Left lung (tissue), 10 donors: ENCODE data around the gene SLC12A7. TPM values are rescaled to one million over a fixed set of nuclear protein-coding genes. Genes with fewer than 3 reads are reported as not detected.

ENCODE experiments used
- ATAC-seq: fragments of 200-7000 bp; cut with Tn5 transposase; one replicate; pipeline ENCODE4 v1.9.1; 2020; ENCODE audit warnings: moderate library complexity
- DNase-seq, 4 donors: peaks; one replicate each; pipeline ENCODE4 v3.0.0-alpha.2; 2013 to 2020
- H3K27ac ChIP-seq, 2 donors: fragments of 200-600 bp; sonication (generic) in 1 of 2; one replicate each; pipeline versions ENCODE4 v1.5.0 to v1.8.0; 2020 to 2021
- H3K27me3 ChIP-seq, 2 donors: fragments of 200-600 bp; sonication (generic) in 1 of 2; one replicate each; pipeline versions ENCODE4 v1.5.0 to v1.8.0; 2020 to 2021
- H3K36me3 ChIP-seq, 2 donors: fragments of 200-600 bp; sonication (generic) in 1 of 2; one replicate each; pipeline versions ENCODE4 v1.5.0 to v1.8.0; 2020 to 2021
- H3K4me1 ChIP-seq, 2 donors: fragments of 200-600 bp; one replicate each; pipeline ENCODE4 v1.8.0; 2021
- H3K4me3 ChIP-seq, 2 donors: fragments of 200-600 bp; sonication (generic) in 1 of 2; one replicate each; pipeline versions ENCODE4 v1.5.0 to v1.8.0; 2020 to 2021; ENCODE audit warnings: mild to moderate bottlenecking in 1 of 2
- H3K9me3 ChIP-seq, 2 donors: fragments of 200-600 bp; sonication (generic) in 1 of 2; one replicate each; pipeline versions ENCODE4 v1.5.0 to v1.8.0; 2020 to 2021
- intact Hi-C, 2 donors: fragments of 100-400 bp; cut with DNase I; formaldehyde crosslinking; loops; one replicate each; pipeline versions ENCODE4 v1.11.2 to v1.14.2; 2022
- polyA plus RNA-seq, 6 donors: library from polyadenylated mRNA; unstranded; fragments of 120-200 nt; gene quantifications; one replicate each; pipeline ENCODE4 v1.2.1, GENCODE V29; 2013; ENCODE audit not compliant: insufficient read length in 6 of 6
- total RNA-seq, 2 donors: library from RNA; stranded (reverse); fragmentation: NEBNext Ultra II Directional; extraction: Animal tissue kit (Norgen Biotek cat#: 25700); gene quantifications; one replicate each; pipeline ENCODE4 v1.2.1, GENCODE V29; 2021
- TF ChIP-seq, protein P1 (sequence below), 2 donors: fragments of 200-600 bp; sonication (generic) in 1 of 2; IDR thresholded peaks; one replicate each; pipeline versions ENCODE4 v1.5.0 to v1.8.0; 2021; ENCODE audit warnings: antibody characterized with exemption in 2 of 2
- donor health status: DM: no; HTN: yes; CAD: no.
- donor health status: DM: no; HTN: no; CAD: no.

The SLC12A7 gene
- total and polyA plus RNA-seq, 8 donors, result 28.1 to 45.0 (median 32.3) TPM

DNA sequence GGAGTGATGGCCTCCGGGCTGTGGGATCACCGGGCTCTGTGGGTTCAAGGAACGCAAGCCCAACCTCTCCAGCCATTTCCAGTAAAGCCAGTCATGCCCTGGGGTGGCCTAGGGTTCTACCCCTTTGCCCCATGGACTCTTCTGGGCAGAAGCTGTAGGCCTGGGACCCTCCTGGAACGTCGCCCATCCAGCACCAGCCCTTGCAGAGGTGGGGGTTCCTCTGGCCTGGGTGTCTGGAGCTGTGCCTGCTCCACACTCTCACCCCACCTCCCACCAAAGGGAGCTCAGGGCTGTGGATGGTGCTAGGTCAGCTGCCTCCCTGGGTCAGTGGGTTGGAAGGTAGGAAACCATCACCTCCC, 1.4 kb upstream of the SLC12A7 start:
- DNase-seq, result no peak
- H3K4me1 ChIP-seq, result peaks cover 5 to 34% of the 10 kb centered on the region in 2 donors
- intact Hi-C loops, result no loop called here

DNA sequence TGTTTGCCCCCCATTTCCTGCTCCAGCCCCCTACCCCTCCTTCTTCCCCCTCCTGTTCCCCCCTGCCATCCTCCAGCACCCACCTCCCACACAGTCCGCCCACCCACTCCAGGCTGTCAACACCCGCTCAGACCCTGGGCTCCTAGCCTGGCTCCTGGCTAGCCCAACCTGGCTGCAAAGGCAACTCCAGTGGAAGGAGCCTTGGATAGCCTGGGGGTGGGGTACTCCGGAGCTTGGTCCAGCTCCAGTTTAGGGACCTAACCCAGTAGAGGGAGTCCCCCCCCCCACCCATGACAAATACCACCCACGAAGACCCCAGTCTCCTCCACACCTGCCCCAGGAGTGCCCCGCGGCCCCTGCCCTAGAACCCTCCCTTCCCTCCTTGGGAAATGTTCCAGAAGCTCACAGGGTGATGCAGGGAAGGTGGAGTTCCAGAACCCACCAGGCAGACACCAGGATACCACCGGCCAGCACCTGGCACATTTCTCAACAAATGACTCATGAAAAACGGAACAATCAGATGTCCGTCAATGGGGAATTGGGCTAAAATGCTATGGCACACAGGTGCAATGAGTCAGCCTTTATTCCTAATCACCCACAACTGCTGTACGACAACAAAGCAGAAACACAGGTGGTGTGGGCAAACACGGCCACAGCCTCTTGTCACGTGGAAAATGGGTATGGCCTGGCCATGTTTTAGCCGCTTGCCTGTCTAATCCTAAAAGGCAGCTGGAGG, 901 bp upstream of the SLC12A7 start:
- H3K27me3 ChIP-seq, result peaks cover 0 to 52% of the 10 kb centered on the region in 2 donors
- TF ChIP-seq, protein P1, sequence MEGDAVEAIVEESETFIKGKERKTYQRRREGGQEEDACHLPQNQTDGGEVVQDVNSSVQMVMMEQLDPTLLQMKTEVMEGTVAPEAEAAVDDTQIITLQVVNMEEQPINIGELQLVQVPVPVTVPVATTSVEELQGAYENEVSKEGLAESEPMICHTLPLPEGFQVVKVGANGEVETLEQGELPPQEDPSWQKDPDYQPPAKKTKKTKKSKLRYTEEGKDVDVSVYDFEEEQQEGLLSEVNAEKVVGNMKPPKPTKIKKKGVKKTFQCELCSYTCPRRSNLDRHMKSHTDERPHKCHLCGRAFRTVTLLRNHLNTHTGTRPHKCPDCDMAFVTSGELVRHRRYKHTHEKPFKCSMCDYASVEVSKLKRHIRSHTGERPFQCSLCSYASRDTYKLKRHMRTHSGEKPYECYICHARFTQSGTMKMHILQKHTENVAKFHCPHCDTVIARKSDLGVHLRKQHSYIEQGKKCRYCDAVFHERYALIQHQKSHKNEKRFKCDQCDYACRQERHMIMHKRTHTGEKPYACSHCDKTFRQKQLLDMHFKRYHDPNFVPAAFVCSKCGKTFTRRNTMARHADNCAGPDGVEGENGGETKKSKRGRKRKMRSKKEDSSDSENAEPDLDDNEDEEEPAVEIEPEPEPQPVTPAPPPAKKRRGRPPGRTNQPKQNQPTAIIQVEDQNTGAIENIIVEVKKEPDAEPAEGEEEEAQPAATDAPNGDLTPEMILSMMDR (IDR thresholded peaks at IDR 0.05), result no peak
- no peaks in the 10 kb centered on the region for H3K36me3 ChIP-seq
- no peak for ATAC-seq
- no peak overlapping the region for H3K27ac ChIP-seq
- H3K4me3 ChIP-seq, result no peak overlapping the region
- H3K9me3 ChIP-seq, result no peaks in the 10 kb centered on the region
- DNase-seq, result no peak
- H3K4me1 ChIP-seq, result peaks cover 5 to 39% of the 10 kb centered on the region in 2 donors
- intact Hi-C loops, result no loop called here

More for the DNA sequence above, 1.4 kb upstream of the SLC12A7 start:
- Histone ChIP-seq H3K36me3 (no peaks in the 10 kb centered on the region), H3K27ac (no peak overlapping the region), H3K9me3 (no peaks in the 10 kb centered on the region), H3K27me3 (peaks cover 0 to 48% of the 10 kb centered on the region in 2 donors), H3K4me3 (no peak overlapping the region)
- TF ChIP-seq, protein P1 (IDR thresholded peaks at IDR 0.05), result no peak
- ATAC-seq, result no peak

DNA sequence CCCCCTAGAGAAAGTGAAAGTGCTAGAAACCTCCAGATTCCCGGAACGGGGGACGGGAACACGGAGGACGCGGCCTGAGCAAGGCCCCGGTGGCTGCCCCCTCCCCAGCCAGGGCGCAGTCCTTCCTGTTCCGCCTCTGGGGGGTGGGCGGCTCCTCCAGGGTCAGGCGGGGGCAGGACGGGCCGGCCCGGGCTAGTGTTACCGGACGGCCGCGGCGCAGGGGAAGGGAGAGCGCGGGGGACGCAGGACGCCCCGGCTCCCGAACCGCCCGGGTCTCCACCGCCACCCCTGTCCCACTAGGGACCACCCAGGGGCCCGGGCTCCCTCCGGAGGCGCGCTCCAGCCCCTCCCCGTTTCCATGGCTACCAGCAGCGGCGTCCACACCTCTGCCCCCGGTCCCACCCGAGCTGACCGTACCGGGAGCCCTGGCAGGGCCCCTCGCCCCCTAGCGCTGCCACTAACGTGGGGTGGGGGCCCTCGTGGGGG, 579 bp downstream of the SLC12A7 start:
- Histone ChIP-seq H3K4me1 (peaks cover 5 to 52% of the 10 kb centered on the region in 2 donors), H3K36me3 (no peaks in the 10 kb centered on the region), H3K27ac (peak overlapping the region; percentile 76 to 83), H3K4me3 (peak overlapping the region; percentile 70 to 85), H3K27me3 (peaks cover 0 to 52% of the 10 kb centered on the region in 2 donors), H3K9me3 (no peaks in the 10 kb centered on the region)
- TF ChIP-seq, protein P1 (IDR thresholded peaks at IDR 0.05), result no peak
- intact Hi-C loops, result no loop called here
- DNase-seq (peak in 1 of 4 donors; percentile 63), ATAC-seq (peak; percentile 68)

DNA sequence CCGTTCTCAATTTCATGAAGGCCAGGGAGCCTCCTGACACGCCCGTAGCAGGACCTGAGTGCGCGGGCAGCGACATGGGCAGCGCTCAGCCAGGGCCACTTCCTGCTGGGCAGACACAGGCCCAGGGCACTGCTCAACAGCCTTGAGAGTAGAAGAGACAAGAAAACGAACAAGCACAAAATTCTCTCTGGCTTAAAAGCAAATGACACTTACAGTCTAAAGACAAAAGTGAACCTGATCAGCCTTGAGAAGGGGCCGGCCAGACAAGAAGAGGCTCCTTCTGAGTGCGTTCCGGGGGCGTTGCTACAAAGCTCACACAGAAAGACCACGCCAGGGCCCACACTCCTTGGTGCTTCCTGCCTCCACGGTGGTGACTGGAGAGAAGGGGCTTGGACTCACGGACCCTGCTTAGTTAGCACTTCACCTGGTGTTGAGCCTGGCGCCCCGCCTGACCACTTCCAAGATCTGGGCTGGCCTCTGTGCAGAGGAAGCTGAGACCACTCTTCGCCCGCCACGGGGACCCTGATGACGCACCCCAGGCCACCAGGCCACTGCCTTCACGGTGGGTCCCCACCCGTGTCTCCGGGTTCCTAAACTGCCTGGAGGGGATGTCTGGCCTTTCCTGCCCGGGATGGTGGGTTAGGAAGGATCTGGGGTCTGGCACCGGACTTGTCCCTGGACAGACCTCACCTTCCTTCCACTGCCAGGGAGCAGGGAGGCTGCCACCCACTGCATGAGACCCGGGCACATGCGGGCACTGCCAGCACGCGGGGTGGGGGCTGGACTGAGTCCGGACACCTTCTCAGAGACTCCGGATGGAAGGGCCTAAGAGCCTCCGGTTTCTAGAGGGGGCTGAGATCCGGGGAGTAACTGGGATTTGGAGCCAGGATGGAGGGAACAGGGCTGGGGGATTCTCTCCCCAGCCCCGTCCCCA, 1.3 kb downstream of the SLC12A7 start:
- peaks cover 7 to 60% of the 10 kb centered on the region in 2 donors for H3K4me1 ChIP-seq
- TF ChIP-seq, protein P1 (IDR thresholded peaks at IDR 0.05), result no peak
- no peaks in the 10 kb centered on the region for H3K36me3 ChIP-seq
- H3K9me3 ChIP-seq, result no peaks in the 10 kb centered on the region
- peaks cover 0 to 52% of the 10 kb centered on the region in 2 donors for H3K27me3 ChIP-seq
- H3K4me3 ChIP-seq, result peak overlapping the region; percentile 70 to 85
- ATAC-seq (peak; percentile 60), DNase-seq (peak in 1 of 4 donors; percentile 55)
- peak overlapping the region; percentile 76 to 83 for H3K27ac ChIP-seq
- intact Hi-C loops, result no loop called here
